ENCODE data around the gene TNRC18. TPM values are rescaled to one million over a fixed set of nuclear protein-coding genes. Genes with fewer than 3 reads are reported as not detected.

The TNRC18 gene
- total and polyA plus RNA-seq, 2 of the 8 experiments (the other 6 are each of a cell fraction or from before 2014, with no cell fraction given): 1.7 to 8.6 TPM

GRCh38 chr7:5309146-5309545 lies 114.5 kb downstream of the TNRC18 start:
- no peak overlapping the region for H3K9ac ChIP-seq (replicated peaks in 1 of 4; ENCODE audit: extremely low read depth in 1 of 4, low read depth in 3 of 4, low read length in 3 of 4)
- FAIRE-seq: no peak
- no peak overlapping the region for H4K5ac ChIP-seq (ENCODE audit: insufficient read length, low read depth, low read length)
- H3K4me1 ChIP-seq (replicated peaks in 1 of 4; ENCODE audit: control insufficient read depth in 3 of 4, insufficient read depth in 4 of 4, low read length in 3 of 4): no peaks in the 10 kb centered on the region
- no peak overlapping the region for H2AK5ac ChIP-seq (ENCODE audit: low read depth, low read length)
- no peak overlapping the region for H2BK15ac ChIP-seq (ENCODE audit: low read length)
- H3K79me1 ChIP-seq (ENCODE audit: low read depth, low read length): peaks cover 2% of the 10 kb centered on the region; the same call in 1 of the 2 replicates
- CTCF ChIA-PET (ENCODE audit: partially characterized antibody): interaction anchor here (1.1 kb wide), 1 partner anchor 55 kb away, joined by 3 read pairs; no protein-coding TSS in a partner anchor
- DNase-seq (ENCODE audit: low read depth in 1 of 2, low spot score in 2 of 2): no peak
- H3K23ac ChIP-seq (ENCODE audit: insufficient read length): no peak overlapping the region
- H3K27me3 ChIP-seq (replicated peaks in 1 of 4; ENCODE audit: control insufficient read depth in 3 of 4, extremely low read depth in 1 of 4, insufficient read depth in 3 of 4, low read length in 3 of 4): no peaks in the 10 kb centered on the region
- no peak overlapping the region for H3K4ac ChIP-seq (replicated peaks; ENCODE audit: insufficient read length, low read depth, low read length)
- peaks cover 0 to 3% of the 10 kb centered on the region in 2 experiments for H4K20me1 ChIP-seq (replicated peaks in 1 of 2; ENCODE audit: control insufficient read depth in 1 of 2, insufficient read depth in 2 of 2, low read length in 2 of 2)
- WGBS, 2 experiments (ENCODE audit: extremely low coverage in 1 of 2, insufficient coverage in 1 of 2, insufficient read length in 1 of 2, insufficient replicate concordance in 2 of 2, low coverage in 1 of 2, low lambda C conversion rate in 2 of 2, missing lambda C conversion rate in 1 of 2): 85% methylated on average over 13 of the region's 25 CpGs; no CpG with 5 or more reads in 1 of the 2 experiments
- no peak overlapping the region for H2AFZ ChIP-seq (ENCODE audit: low read length)
- H3K14ac ChIP-seq (ENCODE audit: insufficient read length): no peak overlapping the region
- H3K23me2 ChIP-seq (ENCODE audit: low read depth, low read length): peaks cover 2% of the 10 kb centered on the region; the same call in 1 of the 2 replicates
- H2BK20ac ChIP-seq (ENCODE audit: low read length): no peak overlapping the region
- H4K8ac ChIP-seq (ENCODE audit: extremely low read depth, insufficient read depth, low read length): no peak overlapping the region; the same call in 1 of the 2 replicates
- no peaks in the 10 kb centered on the region for H3K79me2 ChIP-seq (ENCODE audit: control insufficient read depth in 1 of 2, insufficient read depth in 2 of 2, low read length in 2 of 2)
- no peaks in the 10 kb centered on the region for H3K9me3 ChIP-seq (ENCODE audit: insufficient read depth in 2 of 2, low read depth in 1 of 2, low read length in 1 of 2)
- 0 out of 8 replicates have a peak, but pooled peaks cover 0 to 3% (median 0%) of the 10 kb centered on the region in 4 experiments for H3K36me3 ChIP-seq (ENCODE audit: control insufficient read depth in 2 of 4, insufficient read depth in 4 of 4, low read length in 3 of 4)
- H2BK12ac ChIP-seq (ENCODE audit: low read depth, low read length): no peak overlapping the region
- no peak overlapping the region for H3K4me2 ChIP-seq (ENCODE audit: insufficient read depth in 1 of 2, low read depth in 2 of 2, low read length in 2 of 2)
- no peak overlapping the region for H3K4me3 ChIP-seq (ENCODE audit: extremely low read depth in 1 of 4, insufficient read depth in 2 of 4, low read depth in 3 of 4, low read length in 4 of 4)
- H2BK120ac ChIP-seq (replicated peaks; ENCODE audit: low read depth, low read length): no peak overlapping the region
- no peak overlapping the region for H3K27ac ChIP-seq (ENCODE audit: low read depth, low read length)
- no peak overlapping the region for H3K18ac ChIP-seq (ENCODE audit: extremely low read depth, low read length)
- H4K91ac ChIP-seq (replicated peaks; ENCODE audit: insufficient read length, low read length): no peak overlapping the region
- H2BK5ac ChIP-seq (ENCODE audit: low read depth, low read length): no peak overlapping the region
- H3K56ac ChIP-seq (replicated peaks; ENCODE audit: insufficient read length, low read depth, low read length): no peak overlapping the region
- POLR2A ChIA-PET (ENCODE audit: partially characterized antibody): no interaction called here
- no peak for TF ChIP-seq GTF2F1 (IDR thresholded peaks at IDR 0.05; ENCODE audit: borderline replicate concordance, low read depth, low read length)
